Natural killer cell (primary cell): ENCODE measurements around the gene PDS5B. TPM values are rescaled to one million over a fixed set of nuclear protein-coding genes. Genes with fewer than 3 reads are reported as not detected.

ENCODE experiments used
- ATAC-seq, 3 donors: fragments of 150-1000 bp in 2 of 3; fragments of 200-7000 bp in 1 of 3; cut with Tn5 transposase; 1 replicate in 1 of 3; 2 replicates in 2 of 3; pipeline ENCODE4 v1.10.0; 2021; ENCODE audit warnings: mild to moderate bottlenecking in 2 of 3, moderate library complexity in 2 of 3
- DNase-seq, 2 donors: peaks; one replicate each; pipeline versions ENCODE4 v3.0.0 to v3.0.0-alpha.2; 2013 to 2021; ENCODE audit warnings: mixed read lengths in 1 of 2
- H3K27ac ChIP-seq: one replicate; pipeline ENCODE4 v1.5.1; 2013; ENCODE audit warnings: mild to moderate bottlenecking, low read length
- H3K27me3 ChIP-seq: one replicate; pipeline ENCODE4 v1.6.1; 2013; ENCODE audit warnings: low read length; ENCODE audit not compliant: control insufficient read depth, insufficient read depth
- H3K36me3 ChIP-seq: one replicate; pipeline ENCODE4 v1.6.1; 2013; ENCODE audit warnings: low read length; ENCODE audit not compliant: control insufficient read depth, insufficient read depth
- H3K4me1 ChIP-seq: one replicate; pipeline ENCODE4 v1.6.1; 2013; ENCODE audit warnings: low read length; ENCODE audit not compliant: control insufficient read depth, insufficient read depth
- H3K4me3 ChIP-seq: one replicate; pipeline ENCODE4 v1.5.1; 2013; ENCODE audit warnings: low read length
- H3K9me3 ChIP-seq: one replicate; pipeline ENCODE4 v1.6.1; 2013; ENCODE audit warnings: low read length; ENCODE audit not compliant: control insufficient read depth, insufficient read depth
- H3K27ac Mint-ChIP-seq, 2 donors: one replicate each; pipeline ENCODE4 v1.8.0; 2022; ENCODE audit warnings: mild to moderate bottlenecking in 2 of 2, mixed read lengths in 2 of 2, moderate library complexity in 1 of 2
- H3K27me3 Mint-ChIP-seq, 2 donors: one replicate each; pipeline ENCODE4 v1.8.0; 2022; ENCODE audit warnings: low read depth in 2 of 2, mixed read lengths in 2 of 2
- H3K36me3 Mint-ChIP-seq: one replicate; pipeline ENCODE4 v1.8.0; 2022; ENCODE audit warnings: mixed read lengths
- H3K4me1 Mint-ChIP-seq, 2 donors: one replicate each; pipeline ENCODE4 v1.8.0; 2022; ENCODE audit warnings: mixed read lengths in 2 of 2
- H3K4me3 Mint-ChIP-seq: one replicate; pipeline ENCODE4 v1.8.0; 2022; ENCODE audit warnings: mild to moderate bottlenecking, moderate library complexity, mixed read lengths
- H3K9me3 Mint-ChIP-seq, 2 donors: one replicate each; pipeline ENCODE4 v1.8.0; 2022; ENCODE audit warnings: mixed read lengths in 2 of 2
- WGBS: methylation state at CpG from one replicate; pipeline ENCODE4 v1.1.7; 2013; ENCODE audit warnings: missing lambda C conversion rate; ENCODE audit not compliant: insufficient coverage; 5-methylcytosine and 5-hydroxymethylcytosine counted together
- intact Hi-C: fragments of 100-400 bp; cut with micrococcal nuclease; formaldehyde crosslinking; loops from one replicate; pipeline ENCODE4 v1.14.2; 2022
- total RNA-seq, 4 donors: library from RNA; stranded (reverse); fragments of 120-200 nt in 1 of 4; gene quantifications; one replicate each; pipeline versions ENCODE4 v1.2.3 to v1.2.4, GENCODE V29; 2013 to 2022
- TF ChIP-seq, protein P1 (sequence below): fragments of 200-600 bp; IDR thresholded peaks from one replicate; pipeline ENCODE4 v1.8.0; 2022; ENCODE audit warnings: antibody characterized with exemption

Gene PDS5B
- total RNA-seq, 3 donors from 2014 or later (not counting 1 experiment from before 2014, with no cell fraction given) = 59.4 to 70.6 (median 64.7) TPM

DNA sequence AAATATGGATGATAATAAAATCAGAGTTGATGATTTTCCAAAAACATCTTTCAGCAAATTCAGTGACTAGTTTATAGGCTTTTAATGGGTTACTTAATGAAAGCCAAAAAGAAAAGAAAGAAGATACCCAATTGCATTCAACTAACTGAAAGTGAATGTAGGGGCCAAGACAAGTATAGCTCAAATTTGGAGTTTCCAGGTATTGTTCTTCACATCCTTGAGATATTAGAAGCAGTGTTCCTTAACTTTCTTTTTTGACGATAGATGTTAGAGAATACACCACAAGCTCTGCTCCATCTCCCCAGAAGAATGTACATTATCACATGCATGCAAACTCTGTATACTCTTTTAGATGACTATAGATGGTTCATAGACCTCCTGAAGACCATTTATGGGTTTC is 43.6 kb downstream of the PDS5B start:
- no peak overlapping the region for H3K27ac Mint-ChIP-seq
- WGBS = no CpG with 5 or more reads among the region's 1 CpG
- TF ChIP-seq, protein P1, sequence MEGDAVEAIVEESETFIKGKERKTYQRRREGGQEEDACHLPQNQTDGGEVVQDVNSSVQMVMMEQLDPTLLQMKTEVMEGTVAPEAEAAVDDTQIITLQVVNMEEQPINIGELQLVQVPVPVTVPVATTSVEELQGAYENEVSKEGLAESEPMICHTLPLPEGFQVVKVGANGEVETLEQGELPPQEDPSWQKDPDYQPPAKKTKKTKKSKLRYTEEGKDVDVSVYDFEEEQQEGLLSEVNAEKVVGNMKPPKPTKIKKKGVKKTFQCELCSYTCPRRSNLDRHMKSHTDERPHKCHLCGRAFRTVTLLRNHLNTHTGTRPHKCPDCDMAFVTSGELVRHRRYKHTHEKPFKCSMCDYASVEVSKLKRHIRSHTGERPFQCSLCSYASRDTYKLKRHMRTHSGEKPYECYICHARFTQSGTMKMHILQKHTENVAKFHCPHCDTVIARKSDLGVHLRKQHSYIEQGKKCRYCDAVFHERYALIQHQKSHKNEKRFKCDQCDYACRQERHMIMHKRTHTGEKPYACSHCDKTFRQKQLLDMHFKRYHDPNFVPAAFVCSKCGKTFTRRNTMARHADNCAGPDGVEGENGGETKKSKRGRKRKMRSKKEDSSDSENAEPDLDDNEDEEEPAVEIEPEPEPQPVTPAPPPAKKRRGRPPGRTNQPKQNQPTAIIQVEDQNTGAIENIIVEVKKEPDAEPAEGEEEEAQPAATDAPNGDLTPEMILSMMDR = no peak

DNA sequence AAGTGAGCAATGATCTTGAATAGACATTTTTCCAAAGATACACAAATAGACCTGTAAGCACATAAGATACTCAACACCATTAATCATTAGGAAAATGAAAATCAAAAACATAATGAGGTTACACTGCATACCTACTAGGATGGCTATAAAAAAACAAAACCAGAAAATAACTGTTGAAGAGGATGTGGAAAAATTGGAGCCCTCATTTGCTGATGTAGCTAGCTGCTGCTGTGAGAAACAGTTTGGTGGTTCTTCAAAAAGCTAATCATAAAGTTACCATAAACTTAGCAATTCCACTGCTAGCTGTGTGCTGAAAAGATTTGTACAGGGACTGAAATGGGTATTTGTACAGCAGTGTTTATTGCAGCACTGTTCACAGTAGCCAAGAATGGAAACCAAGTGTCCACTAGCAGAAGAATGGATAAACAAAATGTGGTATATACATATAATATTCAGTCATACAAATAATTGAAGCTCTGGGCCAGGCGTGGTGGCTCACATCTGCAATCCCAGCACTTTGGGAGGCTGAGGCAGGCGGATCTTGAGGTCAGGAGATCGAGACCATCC is 46.2 kb downstream of the PDS5B start:
- H3K27ac Mint-ChIP-seq = no peak overlapping the region
- no peaks in the 10 kb centered on the region for H3K36me3 Mint-ChIP-seq
- no peaks in the 10 kb centered on the region for H3K36me3 ChIP-seq
- TF ChIP-seq, protein P1 = no peak
- H3K4me1 Mint-ChIP-seq = peaks cover 29 to 30% of the 10 kb centered on the region in 2 donors
- no peaks in the 10 kb centered on the region for H3K27me3 Mint-ChIP-seq
- no peak for ATAC-seq
- no peak overlapping the region for H3K27ac ChIP-seq
- H3K4me3 ChIP-seq = no peak overlapping the region
- no peaks in the 10 kb centered on the region for H3K27me3 ChIP-seq
- WGBS = 93% methylated on average over 3 of the region's 3 CpGs
- DNase-seq = no peak
- no peaks in the 10 kb centered on the region for H3K4me1 ChIP-seq
- no peaks in the 10 kb centered on the region for H3K9me3 ChIP-seq
- no peak overlapping the region for H3K4me3 Mint-ChIP-seq
- H3K9me3 Mint-ChIP-seq = no peaks in the 10 kb centered on the region
- intact Hi-C loops = no loop called here

More for the DNA sequence above, 43.6 kb downstream of the PDS5B start:
- H3K4me1 ChIP-seq = no peaks in the 10 kb centered on the region
- Mint-ChIP-seq H3K4me3 (no peak overlapping the region), H3K9me3 (no peaks in the 10 kb centered on the region), H3K4me1 (peaks cover 38 to 43% of the 10 kb centered on the region in 2 donors), H3K36me3 (no peaks in the 10 kb centered on the region), H3K27me3 (no peaks in the 10 kb centered on the region)
- ATAC-seq (no peak), DNase-seq (no peak)
- no peaks in the 10 kb centered on the region for H3K36me3 ChIP-seq
- no peaks in the 10 kb centered on the region for H3K9me3 ChIP-seq
- H3K27ac ChIP-seq = no peak overlapping the region
- intact Hi-C loops = no loop called here
- H3K4me3 ChIP-seq = no peak overlapping the region
- H3K27me3 ChIP-seq = no peaks in the 10 kb centered on the region

DNA sequence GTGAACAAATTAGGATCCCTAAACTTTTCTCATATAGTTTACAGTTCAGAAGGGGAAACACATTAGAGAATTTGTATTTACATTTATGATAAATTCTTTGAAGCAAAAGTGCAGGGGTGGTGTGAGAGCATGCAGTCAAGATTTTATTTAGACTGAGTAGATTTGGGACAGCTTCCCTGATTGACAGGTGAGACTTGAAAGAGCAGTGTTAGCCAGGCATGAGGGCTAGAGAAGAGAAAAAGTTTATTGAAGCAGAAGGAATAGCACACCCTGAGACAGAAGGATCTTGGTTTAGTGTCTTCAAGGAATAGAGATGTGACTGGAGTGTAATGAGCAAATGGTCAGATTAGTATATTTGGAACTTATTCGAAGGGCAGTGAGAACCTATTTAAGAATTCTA is 50.5 kb downstream of the PDS5B start:
- H3K36me3 ChIP-seq = no peaks in the 10 kb centered on the region
- WGBS = 100% methylated on average over 1 of the region's 1 CpG
- intact Hi-C loops = no loop called here
- Mint-ChIP-seq H3K36me3 (no peaks in the 10 kb centered on the region), H3K27me3 (no peaks in the 10 kb centered on the region), H3K9me3 (no peaks in the 10 kb centered on the region), H3K4me3 (no peak overlapping the region), H3K27ac (no peak overlapping the region), H3K4me1 (peaks cover 7 to 19% of the 10 kb centered on the region in 2 donors)
- DNase-seq (no peak), ATAC-seq (no peak)
- no peak overlapping the region for H3K4me3 ChIP-seq
- no peaks in the 10 kb centered on the region for H3K27me3 ChIP-seq
- H3K9me3 ChIP-seq = no peaks in the 10 kb centered on the region
- TF ChIP-seq, protein P1 = no peak
- no peak overlapping the region for H3K27ac ChIP-seq
- no peaks in the 10 kb centered on the region for H3K4me1 ChIP-seq

DNA sequence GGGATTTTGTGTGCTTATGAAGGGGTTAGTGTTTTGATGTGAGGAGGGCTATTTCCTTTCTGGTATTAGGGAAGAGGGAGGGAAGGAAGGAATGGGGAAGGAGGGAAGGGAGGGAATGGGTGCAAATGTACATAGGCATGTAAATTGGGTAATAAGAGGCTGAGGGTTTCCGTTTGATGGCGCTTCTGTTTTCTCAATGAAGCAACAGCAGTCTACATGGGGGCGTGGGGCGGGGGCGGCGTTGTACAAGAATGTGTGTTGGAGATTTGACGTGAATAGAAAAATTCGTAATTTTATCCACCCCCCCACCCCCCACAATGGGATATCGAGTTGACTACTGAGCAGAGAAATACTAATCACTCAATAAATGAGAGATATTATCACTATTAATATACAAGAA is 52.5 kb downstream of the PDS5B start:
- no peaks in the 10 kb centered on the region for H3K36me3 ChIP-seq
- no peak overlapping the region for H3K4me3 ChIP-seq
- ATAC-seq (no peak), DNase-seq (no peak)
- no peaks in the 10 kb centered on the region for H3K9me3 ChIP-seq
- WGBS = 78% methylated on average over 2 of the region's 9 CpGs
- H3K27me3 ChIP-seq = no peaks in the 10 kb centered on the region
- H3K4me1 ChIP-seq = no peaks in the 10 kb centered on the region
- TF ChIP-seq, protein P1 = no peak
- intact Hi-C loops = loop anchor here (1.0 kb wide), 1 partner anchor 52 kb away; the partner anchor contains the start of gene PDS5B
- Mint-ChIP-seq H3K4me3 (no peak overlapping the region), H3K4me1 (peaks cover 18 to 29% of the 10 kb centered on the region in 2 donors), H3K36me3 (no peaks in the 10 kb centered on the region), H3K27ac (no peak overlapping the region), H3K27me3 (no peaks in the 10 kb centered on the region), H3K9me3 (no peaks in the 10 kb centered on the region)
- H3K27ac ChIP-seq = no peak overlapping the region
